GM21717 (cell line): ENCODE data around the gene CARD8.
A peak's percentile ranks its signal among the peaks of the same experiment; 100 is the strongest.

Experiments used
- ATAC-seq: cut with Tn5 transposase; IDR thresholded peaks from one replicate; pipeline ENCODE4 v1.9.1; 2021; ENCODE audit warnings: mild to moderate bottlenecking, moderate library complexity; ENCODE audit not compliant: unreplicated experiment

The CARD8 gene

DNA sequence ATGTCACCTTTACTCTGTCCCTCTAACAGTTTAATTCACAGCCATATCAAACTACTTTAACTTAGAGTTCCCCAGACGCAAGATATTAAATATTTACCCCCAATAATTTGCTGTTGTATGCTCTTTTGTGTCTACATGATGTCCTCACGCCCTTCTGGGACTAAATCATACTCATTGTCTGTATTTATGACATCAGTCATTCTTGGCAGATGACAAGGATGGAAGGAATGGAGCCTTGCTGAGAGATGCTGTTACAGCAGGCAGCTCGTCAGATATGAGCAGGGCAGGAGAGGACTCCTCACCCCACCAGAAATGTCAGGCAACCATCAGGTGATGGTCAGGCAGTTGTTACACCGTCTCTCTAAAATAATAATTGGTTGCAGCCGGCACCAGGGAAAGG lies 41.8 kb downstream of the CARD8 start:
- no peak for ATAC-seq

- ATAC-seq: no peak
Observed at GRCh38 chr19:48210005-48210404, 45.7 kb downstream of the CARD8 start.

DNA sequence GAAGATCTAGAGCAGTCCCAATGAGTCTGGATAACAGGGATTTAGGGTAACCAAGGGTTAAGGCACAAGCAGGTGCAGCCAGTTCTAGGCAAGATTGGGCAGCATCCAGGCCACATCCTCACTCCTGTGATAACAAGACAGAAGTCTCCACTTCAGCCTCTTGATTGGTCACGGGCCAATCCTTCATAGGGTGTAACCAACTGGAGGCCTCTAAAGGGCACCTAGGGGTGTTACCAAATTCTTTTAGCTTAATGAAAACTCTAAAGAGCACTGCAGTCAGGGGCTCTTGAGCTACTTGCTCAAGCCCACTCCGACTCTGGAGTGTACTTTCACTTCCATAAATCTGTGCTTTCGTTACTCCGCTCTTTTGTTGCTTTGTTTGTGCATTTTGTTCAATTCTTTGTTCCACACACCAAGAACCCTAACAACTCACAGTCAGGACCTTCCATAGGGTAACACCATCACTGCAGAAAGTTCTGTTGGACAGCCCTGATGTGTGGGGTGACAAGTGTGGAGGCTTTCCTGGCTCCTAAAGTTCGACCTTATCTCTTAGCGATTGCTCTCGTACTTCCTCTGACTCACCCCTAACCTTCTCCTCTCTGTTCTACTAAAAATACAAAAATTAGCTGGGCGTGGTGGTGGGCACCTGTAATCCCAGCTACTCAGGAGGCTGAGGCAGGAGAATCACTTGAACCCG lies 49.2 kb downstream of the CARD8 start:
- ATAC-seq: no peak

DNA sequence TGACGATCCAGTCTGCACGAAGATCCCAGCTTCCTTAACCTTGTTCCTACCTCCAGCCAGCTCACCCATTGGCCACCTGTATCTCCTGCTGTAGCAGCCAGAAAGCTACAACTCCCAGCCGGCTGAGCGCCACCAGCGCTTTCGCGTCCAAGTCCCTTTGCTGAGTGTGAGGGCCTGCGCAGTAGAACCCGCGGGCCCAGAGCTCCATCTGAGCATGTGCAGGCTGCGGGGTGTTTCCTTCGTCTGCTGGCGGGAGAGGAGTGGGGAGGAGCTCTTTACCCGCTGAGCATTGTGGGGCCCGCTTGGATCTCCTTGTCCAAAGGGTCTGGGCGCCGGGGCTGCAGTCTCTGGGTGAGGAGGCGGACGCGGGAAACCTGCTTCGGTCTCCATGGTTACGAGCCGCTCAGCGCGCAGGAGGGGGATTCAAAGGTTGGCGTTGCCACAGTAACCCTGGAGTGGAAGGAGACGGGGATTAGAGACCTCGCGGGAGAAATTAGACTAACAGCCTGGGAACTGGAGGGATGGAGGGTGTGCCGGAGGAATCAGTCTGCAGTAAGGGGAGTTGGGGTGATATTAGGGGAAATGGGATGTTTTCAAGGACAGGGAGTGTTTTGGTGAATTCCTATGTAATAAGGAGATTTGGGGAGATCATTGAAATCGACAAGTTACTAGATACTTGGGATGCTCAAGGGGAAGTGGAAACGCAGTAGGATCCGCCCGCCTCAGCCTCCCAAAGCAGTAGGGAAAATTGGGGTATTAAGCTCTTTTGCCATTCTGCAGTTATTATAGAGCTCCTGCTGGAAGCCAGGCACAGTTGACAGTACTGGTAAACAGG lies 51.7 kb downstream of the CARD8 start:
- peak; percentile 89 for ATAC-seq

GRCh38 chr19:48203222-48203793 lies 52.4 kb downstream of the CARD8 start:
- no peak for ATAC-seq

DNA sequence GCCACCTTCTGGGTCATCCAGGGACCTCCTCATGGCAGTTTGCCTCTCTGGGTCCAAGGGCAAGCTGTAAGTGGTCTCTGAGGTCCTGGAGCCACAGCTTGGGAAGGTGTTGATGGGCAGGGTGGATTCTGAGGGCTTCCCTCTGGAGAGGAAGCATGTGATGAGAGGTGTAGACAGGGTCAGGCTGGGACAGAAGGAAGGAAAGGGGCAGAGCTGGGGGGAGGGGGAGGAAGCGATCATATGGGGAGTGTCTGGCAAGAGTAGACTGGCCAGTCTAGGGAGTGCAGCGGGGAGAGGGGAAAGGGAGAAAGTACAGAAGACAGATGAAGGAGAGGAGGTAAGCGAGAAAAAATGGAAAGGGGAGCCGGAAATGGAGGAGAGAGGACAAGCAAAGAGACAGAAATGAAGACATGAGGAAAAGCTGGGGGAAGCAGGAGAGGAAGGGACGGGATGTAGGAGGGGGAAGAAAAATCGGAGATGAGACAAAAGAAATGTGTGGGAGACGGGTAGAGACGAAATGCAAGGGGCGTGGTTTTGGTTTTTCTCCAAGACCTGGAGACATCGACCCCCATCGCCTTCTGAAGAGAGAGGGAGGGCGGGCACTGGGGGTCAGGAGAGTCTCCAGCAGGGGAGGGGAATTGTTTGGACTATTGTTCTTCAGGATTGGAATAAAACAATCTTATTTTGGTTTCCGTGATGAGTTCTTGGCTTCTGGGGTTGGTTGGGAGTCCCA lies 58.6 kb downstream of the CARD8 start:
- ATAC-seq: no peak

- ATAC-seq: no peak
Observed at GRCh38 chr19:48196321-48196763, 59.4 kb downstream of the CARD8 start.

DNA sequence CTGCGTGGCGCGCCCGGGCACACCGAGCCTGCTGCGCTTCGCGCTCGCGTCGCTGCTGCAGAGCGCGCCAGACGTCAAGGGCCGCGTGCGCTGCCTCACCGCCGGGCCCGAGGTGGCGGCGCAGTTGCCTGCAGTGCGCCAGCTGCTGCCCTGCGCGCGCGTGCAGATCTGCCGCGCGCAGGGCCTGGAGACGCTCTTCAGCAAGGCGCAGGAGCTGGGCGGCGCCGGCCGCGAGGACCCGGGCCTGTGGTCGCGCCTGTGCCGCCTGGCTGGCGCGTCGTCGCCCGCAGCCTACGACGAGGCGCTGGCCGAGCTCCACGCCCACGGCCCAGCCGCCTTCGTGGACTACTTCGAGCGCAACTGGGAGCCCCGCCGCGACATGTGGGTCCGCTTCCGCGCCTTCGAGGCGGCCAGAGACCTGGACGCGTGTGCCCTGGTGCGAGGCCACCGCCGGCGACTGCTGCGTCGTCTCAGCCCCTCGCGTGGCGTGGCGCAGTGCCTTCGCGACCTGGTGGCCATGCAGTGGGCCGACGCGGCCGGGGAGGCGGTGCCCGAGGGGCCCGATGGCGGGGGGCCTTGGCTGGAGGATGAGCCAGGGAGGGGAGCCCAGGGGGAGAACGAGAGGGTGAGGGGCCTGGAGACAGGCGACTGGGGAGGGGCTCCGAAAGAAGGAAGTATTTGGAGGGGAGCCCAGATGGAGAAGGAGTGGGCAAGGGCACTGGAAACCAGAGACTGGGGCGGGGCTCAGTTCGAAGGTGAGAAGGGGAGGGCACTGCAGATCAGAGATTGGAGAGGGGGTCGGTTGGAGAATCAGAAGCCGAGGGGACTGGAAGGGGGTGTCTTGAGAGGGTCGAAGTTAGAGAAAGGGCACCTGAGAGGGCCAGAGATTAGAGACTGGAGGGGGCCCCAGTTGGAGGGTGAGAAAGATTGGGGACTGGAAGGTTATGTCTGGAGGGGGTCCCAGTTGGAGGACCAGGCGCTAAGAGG lies 60.6 kb downstream of the CARD8 start:
- no peak for ATAC-seq

GRCh38 chr19:48194041-48194843 lies 61.5 kb downstream of the CARD8 start:
- ATAC-seq: no peak

- ATAC-seq: no peak
Observed at GRCh38 chr19:48192750-48193149, 63.0 kb downstream of the CARD8 start.

GRCh38 chr19:48190885-48191284 lies 64.8 kb downstream of the CARD8 start:
- ATAC-seq: no peak

- no peak for ATAC-seq
Observed at GRCh38 chr19:48190288-48190884, 65.3 kb downstream of the CARD8 start.

DNA sequence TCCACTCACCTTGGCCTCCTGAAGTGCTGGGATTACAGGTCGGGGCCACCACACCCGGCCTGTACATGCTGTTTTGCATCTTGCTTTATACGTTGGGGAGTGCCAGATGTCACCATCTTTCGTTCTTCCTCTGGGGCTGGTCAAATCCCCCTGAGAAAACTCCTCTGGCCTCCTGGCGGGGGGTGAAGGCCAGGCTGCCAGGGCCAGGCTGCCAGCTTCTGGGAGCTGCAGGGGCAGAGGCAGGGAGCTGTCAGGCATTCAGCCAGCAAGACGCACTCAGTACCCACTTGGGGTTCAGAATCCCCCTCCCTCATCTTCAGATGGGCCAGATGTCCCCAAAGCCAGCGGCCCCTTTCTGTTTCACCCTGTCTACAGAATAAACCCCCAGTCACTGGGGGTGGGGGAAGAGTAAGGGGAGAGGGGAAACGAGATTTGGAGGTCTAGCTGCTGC lies 69.1 kb downstream of the CARD8 start:
- no peak for ATAC-seq

- no peak for ATAC-seq
Observed at GRCh38 chr19:48186015-48186414, 69.7 kb downstream of the CARD8 start.

DNA sequence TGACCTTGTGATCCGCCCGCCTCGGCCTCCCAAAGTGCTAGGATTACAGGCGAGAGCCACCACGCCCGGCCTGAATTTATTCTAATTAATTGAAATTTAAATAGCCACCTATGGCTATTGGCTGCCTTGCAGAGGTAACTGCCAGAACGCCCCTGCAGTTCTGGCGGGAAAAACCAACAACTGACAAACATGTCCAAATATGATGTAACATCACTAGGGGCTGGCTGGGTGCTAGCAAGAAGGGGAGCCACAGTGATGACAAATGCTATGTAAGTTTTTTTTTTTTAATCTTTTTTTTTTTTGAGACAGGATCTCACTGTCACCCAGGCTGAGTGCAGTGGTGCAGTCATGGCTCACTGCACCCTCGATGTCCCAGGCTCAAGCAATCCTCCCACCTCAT lies 72.4 kb downstream of the CARD8 start:
- ATAC-seq: no peak

- no peak for ATAC-seq
Observed at GRCh38 chr19:48182434-48182833, 73.3 kb downstream of the CARD8 start.

- ATAC-seq: no peak
Observed at GRCh38 chr19:48181505-48181904, 74.2 kb downstream of the CARD8 start.

DNA sequence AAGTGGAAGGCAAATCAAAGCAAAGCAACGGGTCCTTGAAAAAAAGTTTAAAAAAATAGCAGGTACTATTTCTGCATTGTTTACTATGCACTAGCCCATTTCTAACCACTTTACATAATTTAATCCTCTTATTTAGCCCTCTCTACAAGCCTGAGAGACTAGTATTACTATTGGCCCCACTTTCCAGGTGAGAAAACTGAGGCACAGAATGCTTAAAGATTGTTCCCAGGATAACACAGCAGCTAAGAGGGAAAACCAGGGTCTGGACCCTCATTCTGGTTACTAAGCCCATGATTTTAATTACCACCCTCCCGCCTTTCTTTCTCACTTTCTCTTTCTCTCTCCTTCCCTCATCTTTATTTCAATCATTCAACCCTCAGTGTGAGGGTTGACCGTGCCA lies 79.5 kb downstream of the CARD8 start:
- ATAC-seq: no peak

DNA sequence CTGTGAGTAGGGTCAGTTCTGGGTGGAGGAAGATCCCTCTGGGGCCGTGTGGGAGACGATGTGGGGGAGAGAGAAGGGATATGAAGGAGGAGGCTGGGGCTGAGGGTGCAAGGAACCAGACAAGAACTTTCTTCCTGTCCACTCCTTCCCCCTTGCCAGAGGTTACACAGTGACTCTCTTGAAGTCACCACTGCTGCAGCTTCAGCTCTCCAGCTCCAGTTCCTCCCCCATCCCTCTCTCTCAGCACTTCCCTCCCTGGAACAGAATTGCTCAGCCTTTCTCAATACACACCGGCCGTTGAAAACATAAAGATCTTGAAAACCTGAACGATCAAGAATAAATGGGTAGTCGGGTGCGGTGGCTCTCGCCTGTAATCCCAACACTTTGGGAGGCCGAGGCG lies 80.1 kb downstream of the CARD8 start:
- ATAC-seq: no peak
